ENCODE measurements around the gene CALN1.

CALN1 gene

DNA sequence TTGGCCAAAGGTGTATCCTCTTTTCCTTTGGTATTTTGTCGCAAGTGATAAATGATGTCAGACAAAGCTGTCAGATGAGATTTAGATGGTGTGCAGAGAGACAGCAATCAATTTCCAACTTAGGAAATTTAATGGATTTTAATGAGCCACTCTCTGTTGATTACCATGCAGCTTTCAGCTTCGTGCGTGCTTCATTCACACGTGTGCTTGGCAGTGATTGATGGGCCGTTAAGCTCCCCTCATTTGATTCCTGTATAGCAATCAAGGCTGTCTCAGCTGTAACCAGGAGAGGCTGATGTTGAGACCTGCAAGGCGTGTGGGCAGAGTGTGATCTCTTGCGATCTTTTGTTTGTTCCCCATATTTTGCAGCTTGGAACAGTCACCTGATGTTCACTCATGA is 439.6 kb downstream of the CALN1 start:
- Histone ChIP-seq H3K79me1 (ENCODE audit: low read depth, low read length) (no peaks in the 10 kb centered on the region), H2BK15ac (ENCODE audit: low read length) (no peak overlapping the region), H2AK5ac (ENCODE audit: low read depth, low read length) (no peak overlapping the region), H2BK120ac (ENCODE audit: low read depth, low read length) (no peak overlapping the region), H3K4ac (ENCODE audit: low read length) (no peak overlapping the region), H2BK5ac (ENCODE audit: low read length) (no peak overlapping the region), H3K23ac (ENCODE audit: low read depth, low read length, poor library complexity) (no peak overlapping the region), H3K4me2 (ENCODE audit: insufficient read depth, low read length, poor library complexity, severe bottlenecking) (no peak overlapping the region), H3K4me3 (ENCODE audit: low read length in 2 of 2) (no peak overlapping the region), H3K18ac (ENCODE audit: low read length) (no peak overlapping the region), H3K4me1 (ENCODE audit: control insufficient read depth in 2 of 2, insufficient read depth in 1 of 2, low read depth in 1 of 2, low read length in 2 of 2) (peaks cover 0 to 4% of the 10 kb centered on the region in 2 donors), H3K36me3 (replicated peaks in 1 of 2; ENCODE audit: control insufficient read depth in 2 of 2, insufficient read depth in 2 of 2, low read length in 2 of 2) (no peaks in the 10 kb centered on the region), H3K14ac (ENCODE audit: low read length) (no peak overlapping the region), H4K8ac (ENCODE audit: low read depth, low read length) (no peak overlapping the region), H4K91ac (ENCODE audit: low read depth, low read length, poor library complexity) (no peak overlapping the region), H2BK12ac (ENCODE audit: low read length) (no peak overlapping the region), H3K27me3 (ENCODE audit: control insufficient read depth in 3 of 3, insufficient read depth in 3 of 3, low read depth in 1 of 3, low read length in 3 of 3) (no peaks in the 10 kb centered on the region), H3K9me3 (replicated peaks in 1 of 2; ENCODE audit: control insufficient read depth in 2 of 2, insufficient read depth in 1 of 2, low read depth in 1 of 2, low read length in 2 of 2) (peaks cover 0 to 2% of the 10 kb centered on the region in 2 donors), H3K9ac (ENCODE audit: low read depth, low read length, poor library complexity) (no peak overlapping the region), H2AFZ (ENCODE audit: low read length) (no peak overlapping the region), H3K27ac (replicated peaks; ENCODE audit: low read length) (no peak overlapping the region)
- no CpG with 5 or more reads among the region's 7 CpGs for WGBS, 2 donors (ENCODE audit: extremely low coverage in 2 of 2, insufficient read length in 2 of 2, insufficient replicate concordance in 1 of 2)
- no peak for DNase-seq (ENCODE audit: low spot score)

DNA sequence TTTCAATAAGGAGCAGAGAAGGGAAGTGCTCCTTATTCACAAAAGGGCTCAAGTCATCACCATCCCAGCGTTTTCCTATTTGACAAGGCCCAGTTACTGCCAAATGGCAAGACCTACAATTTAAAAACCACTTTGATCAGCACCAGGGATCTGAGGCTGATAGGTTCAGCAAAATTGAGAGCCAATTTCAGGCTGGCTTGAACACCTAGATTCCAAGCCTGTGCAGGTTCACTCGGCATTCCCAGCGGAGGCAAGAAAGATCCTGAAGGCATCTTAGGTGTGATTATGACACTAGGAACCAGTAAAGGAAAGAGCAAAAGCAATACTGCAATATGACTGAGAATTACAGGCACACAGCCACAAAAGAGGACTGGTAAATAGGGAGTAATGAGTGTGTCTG is 441.4 kb downstream of the CALN1 start:
- H3K79me1 ChIP-seq (ENCODE audit: low read depth, low read length): no peaks in the 10 kb centered on the region

DNA sequence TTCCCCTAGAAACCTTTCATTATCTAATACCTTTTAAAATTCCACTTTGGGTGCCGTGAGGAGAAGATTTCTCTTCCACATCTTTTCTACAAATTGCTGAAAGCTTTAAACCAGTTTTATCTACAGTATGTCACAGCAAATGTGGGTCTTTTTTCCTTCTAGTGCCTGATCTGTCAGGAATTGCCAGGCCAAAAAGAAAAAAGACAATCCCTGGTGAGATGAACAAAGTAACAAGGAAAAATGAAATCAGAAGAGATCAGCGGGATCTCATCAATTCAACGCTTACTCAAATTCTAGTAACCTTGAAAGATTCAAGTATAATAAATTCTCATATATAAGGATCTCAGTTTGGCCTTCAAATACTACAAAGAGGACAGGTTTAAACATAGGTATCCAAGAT is 449.5 kb downstream of the CALN1 start:
- no CpG with 5 or more reads among the region's 3 CpGs for WGBS, 2 donors (ENCODE audit: extremely low coverage in 2 of 2, insufficient read length in 2 of 2, insufficient replicate concordance in 1 of 2)
- no peak overlapping the region for H4K91ac ChIP-seq (ENCODE audit: low read depth, low read length, poor library complexity)

More for the DNA sequence above, 441.4 kb downstream of the CALN1 start:
- Histone ChIP-seq H3K36me3 (replicated peaks in 1 of 2; ENCODE audit: control insufficient read depth in 2 of 2, insufficient read depth in 2 of 2, low read length in 2 of 2) (no peaks in the 10 kb centered on the region), H3K9me3 (replicated peaks in 1 of 2; ENCODE audit: control insufficient read depth in 2 of 2, insufficient read depth in 1 of 2, low read depth in 1 of 2, low read length in 2 of 2) (no peaks in the 10 kb centered on the region), H3K4me3 (ENCODE audit: low read length in 2 of 2) (no peak overlapping the region), H2BK12ac (ENCODE audit: low read length) (no peak overlapping the region), H3K18ac (ENCODE audit: low read length) (no peak overlapping the region), H2AK5ac (ENCODE audit: low read depth, low read length) (no peak overlapping the region), H4K8ac (ENCODE audit: low read depth, low read length) (no peak overlapping the region), H3K14ac (ENCODE audit: low read length) (no peak overlapping the region), H3K27me3 (ENCODE audit: control insufficient read depth in 3 of 3, insufficient read depth in 3 of 3, low read depth in 1 of 3, low read length in 3 of 3) (no peaks in the 10 kb centered on the region), H2AFZ (ENCODE audit: low read length) (no peak overlapping the region), H2BK5ac (ENCODE audit: low read length) (no peak overlapping the region), H3K4ac (ENCODE audit: low read length) (no peak overlapping the region), H2BK15ac (ENCODE audit: low read length) (no peak overlapping the region), H3K4me2 (ENCODE audit: insufficient read depth, low read length, poor library complexity, severe bottlenecking) (no peak overlapping the region), H3K27ac (replicated peaks; ENCODE audit: low read length) (no peak overlapping the region), H3K4me1 (ENCODE audit: control insufficient read depth in 2 of 2, insufficient read depth in 1 of 2, low read depth in 1 of 2, low read length in 2 of 2) (no peaks in the 10 kb centered on the region), H2BK120ac (ENCODE audit: low read depth, low read length) (no peak overlapping the region), H3K23ac (ENCODE audit: low read depth, low read length, poor library complexity) (no peak overlapping the region), H4K91ac (ENCODE audit: low read depth, low read length, poor library complexity) (no peak overlapping the region), H3K9ac (ENCODE audit: low read depth, low read length, poor library complexity) (no peak overlapping the region)
- no peak for DNase-seq (ENCODE audit: low spot score)
- WGBS, 2 donors (ENCODE audit: extremely low coverage in 2 of 2, insufficient read length in 2 of 2, insufficient replicate concordance in 1 of 2): no CpG with 5 or more reads among the region's 3 CpGs

DNA sequence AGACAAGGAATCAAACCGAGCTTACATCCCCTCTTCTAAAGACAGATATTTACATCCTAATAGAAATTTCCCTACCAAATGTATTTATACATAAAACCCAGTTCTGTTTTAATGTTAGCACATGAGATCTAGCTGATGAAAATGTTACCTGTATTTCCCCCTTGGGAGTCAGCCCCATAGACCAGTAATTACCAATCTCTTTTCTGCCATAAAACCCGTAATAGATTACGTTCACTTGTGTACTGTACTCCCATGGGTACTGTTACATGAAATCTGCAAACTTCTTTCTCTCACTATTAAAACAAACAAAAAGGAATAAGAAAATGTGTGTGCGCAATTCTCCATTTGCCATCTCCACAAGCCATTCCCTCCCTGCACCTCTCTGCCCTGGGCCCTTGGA is 450.9 kb downstream of the CALN1 start:
- no peaks in the 10 kb centered on the region for H3K4me1 ChIP-seq (ENCODE audit: control insufficient read depth in 2 of 2, insufficient read depth in 1 of 2, low read depth in 1 of 2, low read length in 2 of 2)
- H3K9me3 ChIP-seq (replicated peaks in 1 of 2; ENCODE audit: control insufficient read depth in 2 of 2, insufficient read depth in 1 of 2, low read depth in 1 of 2, low read length in 2 of 2): no peaks in the 10 kb centered on the region
- no peak overlapping the region for H4K91ac ChIP-seq (ENCODE audit: low read depth, low read length, poor library complexity)
- no peak overlapping the region for H2AK5ac ChIP-seq (ENCODE audit: low read depth, low read length)
- no peak overlapping the region for H3K9ac ChIP-seq (ENCODE audit: low read depth, low read length, poor library complexity)
- H2BK5ac ChIP-seq (ENCODE audit: low read length): no peak overlapping the region
- no peaks in the 10 kb centered on the region for H3K27me3 ChIP-seq (ENCODE audit: control insufficient read depth in 3 of 3, insufficient read depth in 3 of 3, low read depth in 1 of 3, low read length in 3 of 3)
- H4K8ac ChIP-seq (ENCODE audit: low read depth, low read length): no peak overlapping the region
- H2BK15ac ChIP-seq (ENCODE audit: low read length): no peak overlapping the region
- no peak overlapping the region for H3K4me3 ChIP-seq (ENCODE audit: low read length in 2 of 2)
- DNase-seq (ENCODE audit: low spot score): no peak
- no peak overlapping the region for H3K18ac ChIP-seq (ENCODE audit: low read length)
- H3K4ac ChIP-seq (ENCODE audit: low read length): no peak overlapping the region
- H3K79me1 ChIP-seq (ENCODE audit: low read depth, low read length): no peaks in the 10 kb centered on the region
- no peak overlapping the region for H3K23ac ChIP-seq (ENCODE audit: low read depth, low read length, poor library complexity)
- H2AFZ ChIP-seq (ENCODE audit: low read length): no peak overlapping the region
- no CpG with 5 or more reads among the region's 4 CpGs for WGBS, 2 donors (ENCODE audit: extremely low coverage in 2 of 2, insufficient read length in 2 of 2, insufficient replicate concordance in 1 of 2)
- H3K36me3 ChIP-seq (replicated peaks in 1 of 2; ENCODE audit: control insufficient read depth in 2 of 2, insufficient read depth in 2 of 2, low read length in 2 of 2): no peaks in the 10 kb centered on the region
- H3K27ac ChIP-seq (replicated peaks; ENCODE audit: low read length): no peak overlapping the region
- no peak overlapping the region for H2BK120ac ChIP-seq (ENCODE audit: low read depth, low read length)
- H3K14ac ChIP-seq (ENCODE audit: low read length): no peak overlapping the region
- peak overlapping the region; percentile 6 for H2BK12ac ChIP-seq (ENCODE audit: low read length)
- H3K4me2 ChIP-seq (ENCODE audit: insufficient read depth, low read length, poor library complexity, severe bottlenecking): no peak overlapping the region

More for the DNA sequence above, 449.5 kb downstream of the CALN1 start:
- Histone ChIP-seq H3K79me1 (ENCODE audit: low read depth, low read length) (no peaks in the 10 kb centered on the region), H4K8ac (ENCODE audit: low read depth, low read length) (no peak overlapping the region), H3K9ac (ENCODE audit: low read depth, low read length, poor library complexity) (no peak overlapping the region), H3K36me3 (replicated peaks in 1 of 2; ENCODE audit: control insufficient read depth in 2 of 2, insufficient read depth in 2 of 2, low read length in 2 of 2) (no peaks in the 10 kb centered on the region), H3K18ac (ENCODE audit: low read length) (no peak overlapping the region), H3K27me3 (ENCODE audit: control insufficient read depth in 3 of 3, insufficient read depth in 3 of 3, low read depth in 1 of 3, low read length in 3 of 3) (no peaks in the 10 kb centered on the region), H3K27ac (replicated peaks; ENCODE audit: low read length) (no peak overlapping the region), H3K4me1 (ENCODE audit: control insufficient read depth in 2 of 2, insufficient read depth in 1 of 2, low read depth in 1 of 2, low read length in 2 of 2) (no peaks in the 10 kb centered on the region), H2BK15ac (ENCODE audit: low read length) (no peak overlapping the region), H3K4me2 (ENCODE audit: insufficient read depth, low read length, poor library complexity, severe bottlenecking) (no peak overlapping the region), H3K4me3 (ENCODE audit: low read length in 2 of 2) (no peak overlapping the region), H2BK120ac (ENCODE audit: low read depth, low read length) (no peak overlapping the region), H3K4ac (ENCODE audit: low read length) (no peak overlapping the region), H2AFZ (ENCODE audit: low read length) (no peak overlapping the region), H3K23ac (ENCODE audit: low read depth, low read length, poor library complexity) (no peak overlapping the region), H2BK12ac (ENCODE audit: low read length) (no peak overlapping the region), H2BK5ac (ENCODE audit: low read length) (no peak overlapping the region), H2AK5ac (ENCODE audit: low read depth, low read length) (no peak overlapping the region), H3K14ac (ENCODE audit: low read length) (no peak overlapping the region), H3K9me3 (replicated peaks in 1 of 2; ENCODE audit: control insufficient read depth in 2 of 2, insufficient read depth in 1 of 2, low read depth in 1 of 2, low read length in 2 of 2) (no peaks in the 10 kb centered on the region)
- DNase-seq (ENCODE audit: low spot score): no peak
